SK-N-SH (cell line): ENCODE results near the gene RRBP1. TPM values are rescaled to one million over a fixed set of nuclear protein-coding genes. Genes with fewer than 3 reads are reported as not detected.

ENCODE experiments used
- CTCF ChIA-PET: fragments of 300-600, 350-600 bp; formaldehyde crosslinking; extraction: SDS; loops from one replicate; lab custom pipeline; 2021; lab: Yijun Ruan, JAX
- POLR2A ChIA-PET: fragments of 350-600 bp; sonication (Branson Sonifier 250); formaldehyde crosslinking; extraction: SDS; loops from one replicate; lab custom pipeline; 2020; ENCODE audit warnings: antibody characterized with exemption, inconsistent platforms; lab: Yijun Ruan, JAX
- DNase-seq: peaks from one replicate; pipeline ENCODE4 v3.0.0; 2012
- H2AFZ ChIP-seq: fragments of 200-600 bp; sonication (generic); 2 replicates; pipeline ENCODE4 v1.8.1; 2016; ENCODE audit warnings: antibody characterized with exemption, mild to moderate bottlenecking, low read depth
- H3F3A ChIP-seq: fragments of 200-600 bp; sonication (generic); replicated peaks from 2 replicates; pipeline ENCODE3; 2016; ENCODE audit warnings: antibody characterized with exemption, mild to moderate bottlenecking; ENCODE audit not compliant: insufficient read depth
- H3K27ac ChIP-seq, 2 experiments: fragments of 200-500 bp in 1 of 2; fragments of 200-600 bp in 1 of 2; sonication (Bioruptor generic) in 1 of 2; sonication (generic), shearing (Covaris generic) in 1 of 2; 2 replicates each; pipeline versions ENCODE4 v1.5.1 to v1.6.1; 2014 to 2016; ENCODE audit warnings: low read depth in 2 of 2, inconsistent platforms in 1 of 2, low read length in 1 of 2, mild to moderate bottlenecking in 1 of 2, mixed read lengths in 1 of 2
- H3K27me3 ChIP-seq: fragments of 200-600 bp; sonication (generic), shearing (Covaris generic); 2 replicates; pipeline ENCODE4 v1.6.1; 2016; ENCODE audit warnings: mixed run types; ENCODE audit not compliant: insufficient read depth
- H3K36me3 ChIP-seq, 2 experiments: fragments of 200-500 bp in 1 of 2; fragments of 200-600 bp in 1 of 2; sonication (Bioruptor generic) in 1 of 2; sonication (generic) in 1 of 2; replicated peaks in 1 of 2; 2 replicates each; pipeline versions ENCODE3 to v1.5.1; 2014 to 2016; ENCODE audit warnings: low read length in 1 of 2, mild to moderate bottlenecking in 1 of 2; ENCODE audit not compliant: insufficient read depth in 2 of 2, control insufficient read depth in 1 of 2
- H3K4me1 ChIP-seq, 2 experiments: fragments of 200-500 bp in 1 of 2; fragments of 200-600 bp in 1 of 2; sonication (Bioruptor generic) in 1 of 2; sonication (generic), shearing (Covaris generic) in 1 of 2; 2 replicates each; pipeline versions ENCODE4 v1.5.1 to v1.6.1; 2014 to 2016; ENCODE audit warnings: low read depth in 1 of 2, low read length in 1 of 2, mixed run types in 1 of 2; ENCODE audit not compliant: insufficient read depth in 2 of 2, control insufficient read depth in 1 of 2
- H3K4me2 ChIP-seq: fragments of 200-600 bp; sonication (generic), shearing (Covaris generic); 2 replicates; pipeline ENCODE4 v1.6.1; 2017; ENCODE audit warnings: mixed run types
- H3K4me3 ChIP-seq, 2 experiments: fragments of 200-500 bp in 1 of 2; fragments of 200-600 bp in 1 of 2; sonication (Bioruptor generic) in 1 of 2; sonication (generic), shearing (Covaris generic) in 1 of 2; 2 replicates each; pipeline versions ENCODE4 v1.5.1 to v1.8.1; 2014 to 2016; ENCODE audit warnings: low read depth in 2 of 2, inconsistent platforms in 1 of 2, low read length in 1 of 2, mild to moderate bottlenecking in 1 of 2, mixed read lengths in 1 of 2, moderate library complexity in 1 of 2
- H3K79me2 ChIP-seq: fragments of 200-600 bp; sonication (generic); 2 replicates; pipeline ENCODE4 v1.8.1; 2017; ENCODE audit warnings: mild to moderate bottlenecking; ENCODE audit not compliant: insufficient read depth
- H3K9ac ChIP-seq: fragments of 200-600 bp; sonication (generic); 2 replicates; pipeline ENCODE4 v1.6.1; 2017; ENCODE audit warnings: mixed run types
- H3K9me2 ChIP-seq: fragments of 200-600 bp; sonication (generic); 2 replicates; pipeline ENCODE4 v1.6.1; 2017; ENCODE audit warnings: mixed run types
- H3K9me3 ChIP-seq: fragments of 200-600 bp; sonication (generic); 2 replicates; pipeline ENCODE4 v1.6.1; 2017; ENCODE audit warnings: mixed run types, mild to moderate bottlenecking, moderate library complexity
- H4K20me1 ChIP-seq: fragments of 200-600 bp; sonication (generic); 2 replicates; pipeline ENCODE4 v1.6.1; 2017; ENCODE audit warnings: mild to moderate bottlenecking, mixed run types; ENCODE audit not compliant: insufficient read depth
- CTCF ChIP-seq: fragments of 200-600 bp; sonication (generic); IDR thresholded peaks from 2 replicates; pipeline ENCODE4 v1.6.1; 2017; ENCODE audit warnings: antibody characterized with exemption, mild to moderate bottlenecking, moderate library complexity
- EP300 ChIP-seq, 2 experiments: IDR thresholded peaks; 2 replicates each; pipeline versions ENCODE4 v1.4.0 to v1.6.1; 2012; ENCODE audit warnings: borderline replicate concordance in 1 of 2, low read depth in 1 of 2, low read length in 1 of 2
- FOSL2 ChIP-seq: IDR thresholded peaks from 2 replicates; pipeline ENCODE4 v1.4.0; 2012; ENCODE audit warnings: low read depth, mild to moderate bottlenecking, moderate library complexity, borderline replicate concordance
- FOXJ3 ChIP-seq: sonication (generic); formaldehyde crosslinking; IDR thresholded peaks from 2 replicates; pipeline ENCODE4 v1.5.1; 2020; ENCODE audit warnings: mild to moderate bottlenecking, missing genetic modification reagents
- IRF3 ChIP-seq: fragments of 150-350 bp; IDR thresholded peaks from 2 replicates; pipeline ENCODE4 v1.6.1; 2016; ENCODE audit warnings: mild to moderate bottlenecking, low read depth, low read length
- JUND ChIP-seq: IDR thresholded peaks from 2 replicates; pipeline ENCODE4 v1.4.0; 2012
- NFIC ChIP-seq: IDR thresholded peaks from 2 replicates; pipeline ENCODE4 v1.4.0; 2012; ENCODE audit warnings: borderline replicate concordance
- NRF1 ChIP-seq: IDR thresholded peaks from 2 replicates; pipeline ENCODE4 v1.6.1; 2012; ENCODE audit warnings: low read depth, mild to moderate bottlenecking, low read length
- POLR2AphosphoS5 ChIP-seq: IDR thresholded peaks from 2 replicates; pipeline ENCODE4 v1.6.1; 2012; ENCODE audit warnings: low read depth, low read length
- RAD21 ChIP-seq: IDR thresholded peaks from 2 replicates; pipeline ENCODE4 v1.6.1; 2012; ENCODE audit warnings: mild to moderate bottlenecking, low read length
- RCOR1 ChIP-seq: fragments of 150-350 bp; IDR thresholded peaks from 2 replicates; pipeline ENCODE4 v1.6.1; 2017; ENCODE audit warnings: antibody characterized with exemption, low read length
- RFX5 ChIP-seq: IDR thresholded peaks from 2 replicates; pipeline ENCODE4 v1.6.1; 2012; ENCODE audit warnings: mild to moderate bottlenecking, improper control_type of control experiment, low read length
- SIN3A ChIP-seq: IDR thresholded peaks from 2 replicates; pipeline ENCODE4 v1.6.1; 2012; ENCODE audit warnings: low read depth, mild to moderate bottlenecking, low read length, moderate library complexity, borderline replicate concordance
- SMC3 ChIP-seq: IDR thresholded peaks from 2 replicates; pipeline ENCODE4 v1.6.1; 2012; ENCODE audit warnings: low read depth, low read length, improper control_type of control experiment
- TAF1 ChIP-seq: IDR thresholded peaks from 2 replicates; pipeline ENCODE4 v1.6.1; 2012; ENCODE audit warnings: low read depth, mild to moderate bottlenecking, low read length, moderate library complexity, borderline replicate concordance
- TCF12 ChIP-seq: IDR thresholded peaks from 2 replicates; pipeline ENCODE4 v1.4.0; 2012
- USF1 ChIP-seq: IDR thresholded peaks from 2 replicates; pipeline ENCODE4 v1.4.0; 2012; ENCODE audit warnings: low read depth, borderline replicate concordance
- YY1 ChIP-seq: IDR thresholded peaks from 2 replicates; pipeline ENCODE4 v1.4.0; 2012; ENCODE audit warnings: low read depth, mild to moderate bottlenecking
- WGBS: methylation state at CpG from one replicate; pipeline ENCODE4 v1.1.6; 2017; ENCODE audit warnings: low lambda C conversion rate; 5-methylcytosine and 5-hydroxymethylcytosine counted together
- polyA plus RNA-seq, 3 experiments: library from polyadenylated mRNA; depleted of rRNA; stranded (reverse); fragments of >200 nt; gene quantifications; 2 replicates each; pipeline ENCODE4 v1.2.3, GENCODE V29; 2012
- TF ChIP-seq, protein P1 (sequence below): fragments of 150-350 bp; IDR thresholded peaks from 2 replicates; pipeline ENCODE4 v1.6.1; 2017; ENCODE audit warnings: antibody characterized with exemption, low read length, low read depth, borderline replicate concordance
- TF ChIP-seq, protein P2 (sequence below): IDR thresholded peaks from 2 replicates; pipeline ENCODE4; 2012

Gene RRBP1
- polyA plus RNA-seq, 1 of the 3 experiments (the other 2 are of a cell fraction): 50.2 TPM

DNA sequence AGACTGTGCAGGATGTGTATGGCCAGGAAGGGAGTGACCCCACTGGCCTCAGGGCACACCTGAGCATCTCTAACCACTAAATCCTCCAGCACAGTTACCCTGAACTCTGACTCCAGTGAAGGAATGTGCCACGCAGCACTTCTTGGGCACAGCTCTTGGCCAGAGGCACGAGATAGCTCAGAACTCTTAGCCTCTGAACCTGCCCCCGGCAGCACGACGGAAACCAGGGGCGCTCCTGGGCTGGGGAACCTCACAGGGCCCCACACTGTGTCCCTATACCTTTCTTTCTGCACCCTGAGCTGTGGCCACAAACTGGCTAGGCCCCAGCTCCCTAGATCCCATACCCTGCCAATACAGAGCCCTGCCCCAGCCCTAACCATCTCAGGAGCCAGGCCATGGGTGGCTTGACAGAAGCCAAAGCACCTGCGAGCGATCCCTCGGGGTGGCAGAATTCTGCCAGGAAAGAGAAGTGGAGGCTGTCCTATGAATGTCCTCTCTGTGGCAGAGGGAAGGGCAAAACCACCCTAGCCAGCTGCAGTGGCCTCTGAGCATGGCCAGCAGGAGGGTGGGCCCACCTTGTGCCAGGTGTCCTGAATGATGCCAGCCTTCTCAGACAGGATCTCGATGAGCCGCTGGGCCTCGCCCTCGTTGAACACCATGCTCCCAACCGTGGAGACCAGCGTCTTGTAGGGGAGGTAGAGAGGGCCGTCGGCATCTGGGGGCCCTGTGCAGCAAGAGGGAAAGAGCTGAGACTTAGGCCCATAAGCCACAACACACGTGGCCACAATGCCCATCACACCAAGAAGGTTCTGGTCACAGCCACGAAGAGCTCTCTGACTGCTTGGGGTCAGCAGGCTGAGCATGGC is 39.4 kb downstream of the RRBP1 start:
- WGBS: 95% methylated on average over 9 of the region's 19 CpGs
- POLR2A ChIA-PET: interaction anchor here (0.6 kb wide), 2 partner anchors 9 to 11 kb away, joined by 3 to 4 read pairs; no protein-coding TSS in a partner anchor
- DNase-seq: no peak
- H3K9me2 ChIP-seq: no peaks in the 10 kb centered on the region
- peaks cover 5 to 35% of the 10 kb centered on the region in 2 experiments for H3K36me3 ChIP-seq
- H3K4me1 ChIP-seq: peaks cover 0 to 28% of the 10 kb centered on the region in 2 experiments; a peak in 1 of 4 replicates
- H3K4me3 ChIP-seq: no peak overlapping the region
- H3K27me3 ChIP-seq: no peaks in the 10 kb centered on the region
- CTCF ChIA-PET: interaction anchor here (0.8 to 1.7 kb wide), 2 partner anchors 13 to 138 kb away, joined by 5 read pairs; no protein-coding TSS in a partner anchor
- H3K79me2 ChIP-seq: peaks cover 67% of the 10 kb centered on the region
- H2AFZ ChIP-seq: no peak overlapping the region
- no peak overlapping the region for H3K27ac ChIP-seq
- H3K4me2 ChIP-seq: no peak overlapping the region
- no peaks in the 10 kb centered on the region for H3K9me3 ChIP-seq
- no peaks in the 10 kb centered on the region for H3F3A ChIP-seq
- H3K9ac ChIP-seq: no peak overlapping the region
- peaks cover 73% of the 10 kb centered on the region for H4K20me1 ChIP-seq
- TF ChIP-seq, protein P1, sequence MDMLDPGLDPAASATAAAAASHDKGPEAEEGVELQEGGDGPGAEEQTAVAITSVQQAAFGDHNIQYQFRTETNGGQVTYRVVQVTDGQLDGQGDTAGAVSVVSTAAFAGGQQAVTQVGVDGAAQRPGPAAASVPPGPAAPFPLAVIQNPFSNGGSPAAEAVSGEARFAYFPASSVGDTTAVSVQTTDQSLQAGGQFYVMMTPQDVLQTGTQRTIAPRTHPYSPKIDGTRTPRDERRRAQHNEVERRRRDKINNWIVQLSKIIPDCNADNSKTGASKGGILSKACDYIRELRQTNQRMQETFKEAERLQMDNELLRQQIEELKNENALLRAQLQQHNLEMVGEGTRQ: no peak
- TF ChIP-seq RAD21 (no peak), FOXJ3 (no peak), SIN3A (no peak), IRF3 (no peak), TAF1 (no peak)
- TF ChIP-seq, all 33 proteins: peak for 0

- 97% methylated on average over 10 of the region's 11 CpGs for whole genome bisulfite sequencing
- CTCF ChIA-PET: interaction anchor here (0.8 kb wide), 1 partner anchor 137 kb away, joined by 5 read pairs; no protein-coding TSS in a partner anchor
- H3K4me1 ChIP-seq: peaks cover 0 to 28% of the 10 kb centered on the region in 2 experiments; a peak in 1 of 4 replicates
- H3K9me3 ChIP-seq: no peaks in the 10 kb centered on the region
- no peak overlapping the region for H3K4me3 ChIP-seq
- POLR2A ChIA-PET: no interaction called here
- no peak overlapping the region for H3K4me2 ChIP-seq
- H4K20me1 ChIP-seq: peaks cover 72% of the 10 kb centered on the region
- H3K9me2 ChIP-seq: no peaks in the 10 kb centered on the region
- no peak overlapping the region for H3K9ac ChIP-seq
- peaks cover 5 to 37% of the 10 kb centered on the region in 2 experiments for H3K36me3 ChIP-seq
- H2AFZ ChIP-seq: no peak overlapping the region
- H3K79me2 ChIP-seq: peaks cover 61% of the 10 kb centered on the region
- H3F3A ChIP-seq: no peaks in the 10 kb centered on the region
- no peak for DNase-seq
- no peak overlapping the region for H3K27ac ChIP-seq
- no peaks in the 10 kb centered on the region for H3K27me3 ChIP-seq
- TF ChIP-seq USF1: no peak
- no peak for TF ChIP-seq SMC3
- TF ChIP-seq RCOR1: no peak
- TF ChIP-seq, protein P2, sequence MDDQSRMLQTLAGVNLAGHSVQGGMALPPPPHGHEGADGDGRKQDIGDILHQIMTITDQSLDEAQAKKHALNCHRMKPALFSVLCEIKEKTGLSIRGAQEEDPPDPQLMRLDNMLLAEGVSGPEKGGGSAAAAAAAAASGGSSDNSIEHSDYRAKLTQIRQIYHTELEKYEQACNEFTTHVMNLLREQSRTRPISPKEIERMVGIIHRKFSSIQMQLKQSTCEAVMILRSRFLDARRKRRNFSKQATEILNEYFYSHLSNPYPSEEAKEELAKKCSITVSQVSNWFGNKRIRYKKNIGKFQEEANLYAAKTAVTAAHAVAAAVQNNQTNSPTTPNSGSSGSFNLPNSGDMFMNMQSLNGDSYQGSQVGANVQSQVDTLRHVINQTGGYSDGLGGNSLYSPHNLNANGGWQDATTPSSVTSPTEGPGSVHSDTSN: no peak
- TF ChIP-seq FOXJ3: no peak
- no peak for TF ChIP-seq CTCF
- no peak for TF ChIP-seq POLR2AphosphoS5
- no peak for TF ChIP-seq NRF1
- no peak for TF ChIP-seq RFX5
- no peak for TF ChIP-seq TAF1
- no peak for TF ChIP-seq EP300 (IDR thresholded peaks at IDR 0.05; ENCODE audit: borderline replicate concordance in 1 of 2, low read depth in 1 of 2, low read length in 1 of 2)
- no peak for TF ChIP-seq SIN3A
- no peak for TF ChIP-seq NFIC
- no peak for TF ChIP-seq JUND
- no peak for TF ChIP-seq TCF12
- TF ChIP-seq FOSL2: no peak
- no peak for TF ChIP-seq YY1
Observed at GRCh38 chr20:17641993-17642392, 40.0 kb downstream of the RRBP1 start.
